C4-2B (cell line): ENCODE results near the gene SFSWAP.

Experiments used
- ZFX ChIP-seq: fragments of 450-650 bp; IDR thresholded peaks from 2 replicates; pipeline ENCODE4 v1.6.1; 2017
- TF ChIP-seq, protein P1 (sequence below): fragments of 450-650 bp; conservative IDR thresholded peaks from 2 replicates; pipeline ENCODE4 v1.5.1; 2017; ENCODE audit warnings: mild to moderate bottlenecking

DNA sequence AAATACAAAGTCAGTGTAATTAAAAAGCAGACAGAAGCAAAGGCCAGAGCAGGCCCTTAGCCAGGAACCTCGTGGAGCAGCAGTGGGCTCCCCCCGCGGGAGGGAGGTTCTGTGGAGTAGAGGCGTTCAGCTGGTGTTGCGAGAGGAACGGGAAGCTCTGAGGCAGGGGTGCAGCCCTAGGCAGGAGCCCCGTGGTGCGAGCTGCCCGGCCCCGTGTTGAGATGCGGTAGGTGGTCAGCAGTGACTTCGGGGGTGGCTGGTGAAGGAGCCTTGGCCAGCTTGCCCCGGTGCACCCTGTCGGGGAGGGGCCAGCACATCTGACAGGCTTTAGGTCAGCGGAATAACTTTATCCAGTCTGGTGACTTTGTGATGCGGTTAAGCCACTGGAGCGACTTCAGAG is 46.2 kb downstream of the SFSWAP start:
- TF ChIP-seq, protein P1, sequence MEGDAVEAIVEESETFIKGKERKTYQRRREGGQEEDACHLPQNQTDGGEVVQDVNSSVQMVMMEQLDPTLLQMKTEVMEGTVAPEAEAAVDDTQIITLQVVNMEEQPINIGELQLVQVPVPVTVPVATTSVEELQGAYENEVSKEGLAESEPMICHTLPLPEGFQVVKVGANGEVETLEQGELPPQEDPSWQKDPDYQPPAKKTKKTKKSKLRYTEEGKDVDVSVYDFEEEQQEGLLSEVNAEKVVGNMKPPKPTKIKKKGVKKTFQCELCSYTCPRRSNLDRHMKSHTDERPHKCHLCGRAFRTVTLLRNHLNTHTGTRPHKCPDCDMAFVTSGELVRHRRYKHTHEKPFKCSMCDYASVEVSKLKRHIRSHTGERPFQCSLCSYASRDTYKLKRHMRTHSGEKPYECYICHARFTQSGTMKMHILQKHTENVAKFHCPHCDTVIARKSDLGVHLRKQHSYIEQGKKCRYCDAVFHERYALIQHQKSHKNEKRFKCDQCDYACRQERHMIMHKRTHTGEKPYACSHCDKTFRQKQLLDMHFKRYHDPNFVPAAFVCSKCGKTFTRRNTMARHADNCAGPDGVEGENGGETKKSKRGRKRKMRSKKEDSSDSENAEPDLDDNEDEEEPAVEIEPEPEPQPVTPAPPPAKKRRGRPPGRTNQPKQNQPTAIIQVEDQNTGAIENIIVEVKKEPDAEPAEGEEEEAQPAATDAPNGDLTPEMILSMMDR = no peak
- no peak for TF ChIP-seq ZFX
